ENCODE data around the gene PFKL. TPM values are rescaled to one million over a fixed set of nuclear protein-coding genes. Genes with fewer than 3 reads are reported as not detected.

The PFKL gene
- 100 to 1,000 TPM; 104 to 109 TPM for total RNA-seq

- H3K9me3 Mint-ChIP-seq, result no peaks in the 10 kb centered on the region
- peak within 1 kb of the TSS; percentile 88 to 91 for H3K4me3 Mint-ChIP-seq
- peak within 1 kb of the TSS; percentile 60 for H3K27ac Mint-ChIP-seq
- H3K27me3 Mint-ChIP-seq (ENCODE audit: low read depth), result no peaks in the 10 kb centered on the region
- DNase-seq (peak; percentile 69 to 81), ATAC-seq (replicated peaks in 1 of 2) (peak; percentile 82 to 83)
- H3K36me3 Mint-ChIP-seq (ENCODE audit: insufficient read depth in 2 of 2), result no peaks in the 10 kb centered on the region
- peaks cover 54% of the 10 kb centered on the region for H3K4me1 Mint-ChIP-seq (ENCODE audit: low read depth)
These were observed at the start of gene PFKL for GRCh38 chr21:44299458-44300261. PFKL (plus strand) TSS chr21:44300053; CDS start chr21:44300106, 53 bp downstream.

GRCh38 chr21:44253832-44254710, 45.8 kb upstream of the PFKL start:
- H3K9me3 Mint-ChIP-seq, result no peaks in the 10 kb centered on the region
- ATAC-seq (replicated peaks in 1 of 2), result no peak
- H3K4me1 Mint-ChIP-seq (ENCODE audit: low read depth), result no peaks in the 10 kb centered on the region
- H3K36me3 Mint-ChIP-seq (ENCODE audit: insufficient read depth in 2 of 2), result no peaks in the 10 kb centered on the region
- no peak overlapping the region for H3K4me3 Mint-ChIP-seq
- H3K27ac Mint-ChIP-seq, result no peak overlapping the region
- H3K27me3 Mint-ChIP-seq (ENCODE audit: low read depth), result no peaks in the 10 kb centered on the region
- no peak for DNase-seq

- H3K4me3 Mint-ChIP-seq, result no peak overlapping the region
- DNase-seq, result no peak
- no peak overlapping the region for H3K27ac Mint-ChIP-seq
- no peaks in the 10 kb centered on the region for H3K36me3 Mint-ChIP-seq (ENCODE audit: insufficient read depth in 2 of 2)
- no peaks in the 10 kb centered on the region for H3K27me3 Mint-ChIP-seq (ENCODE audit: low read depth)
- no peaks in the 10 kb centered on the region for H3K9me3 Mint-ChIP-seq
- ATAC-seq (replicated peaks in 1 of 2), result no peak
- H3K4me1 Mint-ChIP-seq (ENCODE audit: low read depth), result no peaks in the 10 kb centered on the region
These were observed 44.3 kb upstream of the PFKL start for GRCh38 chr21:44255511-44255981.

GRCh38 chr21:44258056-44258725, 41.7 kb upstream of the PFKL start:
- Mint-ChIP-seq H3K27me3 (ENCODE audit: low read depth) (no peaks in the 10 kb centered on the region), H3K4me1 (ENCODE audit: low read depth) (no peaks in the 10 kb centered on the region), H3K27ac (no peak overlapping the region), H3K36me3 (ENCODE audit: insufficient read depth in 2 of 2) (no peaks in the 10 kb centered on the region), H3K4me3 (no peak overlapping the region), H3K9me3 (no peaks in the 10 kb centered on the region)
- no peak for ATAC-seq (replicated peaks in 1 of 2)
- no peak for DNase-seq

GRCh38 chr21:44259082-44259705, 40.7 kb upstream of the PFKL start:
- no peak overlapping the region for H3K4me3 Mint-ChIP-seq
- H3K4me1 Mint-ChIP-seq (ENCODE audit: low read depth), result no peaks in the 10 kb centered on the region
- no peaks in the 10 kb centered on the region for H3K36me3 Mint-ChIP-seq (ENCODE audit: insufficient read depth in 2 of 2)
- ATAC-seq (replicated peaks in 1 of 2), result no peak
- no peak overlapping the region for H3K27ac Mint-ChIP-seq
- no peaks in the 10 kb centered on the region for H3K9me3 Mint-ChIP-seq
- H3K27me3 Mint-ChIP-seq (ENCODE audit: low read depth), result no peaks in the 10 kb centered on the region
- no peak for DNase-seq

- no peaks in the 10 kb centered on the region for H3K4me1 Mint-ChIP-seq (ENCODE audit: low read depth)
- H3K4me3 Mint-ChIP-seq, result no peak overlapping the region
- no peak overlapping the region for H3K27ac Mint-ChIP-seq
- no peaks in the 10 kb centered on the region for H3K36me3 Mint-ChIP-seq (ENCODE audit: insufficient read depth in 2 of 2)
- H3K27me3 Mint-ChIP-seq (ENCODE audit: low read depth), result no peaks in the 10 kb centered on the region
- ATAC-seq (replicated peaks in 1 of 2) (no peak), DNase-seq (no peak)
- no peaks in the 10 kb centered on the region for H3K9me3 Mint-ChIP-seq
These were observed 39.8 kb upstream of the PFKL start for GRCh38 chr21:44260066-44260465.

- Mint-ChIP-seq H3K27ac (no peak overlapping the region), H3K4me3 (no peak overlapping the region), H3K4me1 (ENCODE audit: low read depth) (no peaks in the 10 kb centered on the region), H3K27me3 (ENCODE audit: low read depth) (no peaks in the 10 kb centered on the region), H3K36me3 (ENCODE audit: insufficient read depth in 2 of 2) (no peaks in the 10 kb centered on the region), H3K9me3 (no peaks in the 10 kb centered on the region)
- ATAC-seq (replicated peaks in 1 of 2) (no peak), DNase-seq (no peak)
These were observed 38.8 kb upstream of the PFKL start for GRCh38 chr21:44260791-44261631.

- H3K4me1 Mint-ChIP-seq (ENCODE audit: low read depth), result no peaks in the 10 kb centered on the region
- DNase-seq (no peak), ATAC-seq (replicated peaks in 1 of 2) (no peak)
- no peak within 1 kb of the TSS for H3K4me3 Mint-ChIP-seq
- no peak within 1 kb of the TSS for H3K27ac Mint-ChIP-seq
- H3K9me3 Mint-ChIP-seq, result no peaks in the 10 kb centered on the region
- no peaks in the 10 kb centered on the region for H3K36me3 Mint-ChIP-seq (ENCODE audit: insufficient read depth in 2 of 2)
- H3K27me3 Mint-ChIP-seq (ENCODE audit: low read depth), result no peaks in the 10 kb centered on the region
These were observed 38.1 kb upstream of the PFKL start, which contains the start of gene DNMT3L for GRCh38 chr21:44261675-44262295. DNMT3L (minus strand) TSS chr21:44261897; CDS start chr21:44261259, 638 bp downstream.

- no peaks in the 10 kb centered on the region for H3K4me1 Mint-ChIP-seq (ENCODE audit: low read depth)
- no peak for ATAC-seq (replicated peaks in 1 of 2)
These were observed 37.4 kb upstream of the PFKL start for GRCh38 chr21:44262338-44263056.

GRCh38 chr21:44263221-44263760, 36.6 kb upstream of the PFKL start:
- no peaks in the 10 kb centered on the region for H3K36me3 Mint-ChIP-seq (ENCODE audit: insufficient read depth in 2 of 2)

More at GRCh38 chr21:44262338-44263056, 37.4 kb upstream of the PFKL start:
- DNase-seq, result no peak
- Mint-ChIP-seq H3K27me3 (ENCODE audit: low read depth) (no peaks in the 10 kb centered on the region), H3K36me3 (ENCODE audit: insufficient read depth in 2 of 2) (no peaks in the 10 kb centered on the region), H3K4me3 (no peak overlapping the region), H3K27ac (no peak overlapping the region), H3K9me3 (no peaks in the 10 kb centered on the region)

GRCh38 chr21:44263768-44264167, 36.1 kb upstream of the PFKL start:
- H3K36me3 Mint-ChIP-seq (ENCODE audit: insufficient read depth in 2 of 2), result no peaks in the 10 kb centered on the region

More at GRCh38 chr21:44263221-44263760, 36.6 kb upstream of the PFKL start:
- Mint-ChIP-seq H3K27ac (no peak overlapping the region), H3K4me3 (no peak overlapping the region), H3K4me1 (ENCODE audit: low read depth) (no peaks in the 10 kb centered on the region), H3K9me3 (no peaks in the 10 kb centered on the region), H3K27me3 (ENCODE audit: low read depth) (no peaks in the 10 kb centered on the region)
- DNase-seq (no peak), ATAC-seq (replicated peaks in 1 of 2) (no peak)

More at GRCh38 chr21:44263768-44264167, 36.1 kb upstream of the PFKL start:
- Mint-ChIP-seq H3K9me3 (no peaks in the 10 kb centered on the region), H3K4me3 (no peak overlapping the region), H3K27me3 (ENCODE audit: low read depth) (no peaks in the 10 kb centered on the region), H3K27ac (no peak overlapping the region), H3K4me1 (ENCODE audit: low read depth) (no peaks in the 10 kb centered on the region)
- DNase-seq, result no peak
- ATAC-seq (replicated peaks in 1 of 2), result no peak

Measured in activated T-cell treated with anti-CD3 and anti-CD28 coated beads, Interleukin-2, amount 50 U/mL, for 72 hours (primary cell).